Uterus (tissue), 4 donors: Measurements from ENCODE around the gene PDE3B. TPM values are rescaled to one million over a fixed set of nuclear protein-coding genes. Genes with fewer than 3 reads are reported as not detected.
"Not testable (repeated sequence)": the region's sequence is repeated elsewhere in the genome, so short reads cannot be mapped to it uniquely, and the experiment has no call there.

Experiments used
- DNase-seq, 2 donors: peaks; one replicate each; pipeline ENCODE4 v3.0.0-alpha.2; 2019 to 2020
- H3K27ac ChIP-seq, 2 donors: fragments of 200-600 bp; sonication (generic); 1 replicate in 1 of 2; 2 replicates in 1 of 2; pipeline ENCODE4 v1.5.1; 2016 to 2018
- H3K27me3 ChIP-seq, 2 donors: fragments of 200-600 bp; sonication (generic); one replicate each; pipeline ENCODE4 v1.5.1; 2018 to 2019; ENCODE audit warnings: control low read depth in 1 of 2
- H3K36me3 ChIP-seq, 2 donors: fragments of 200-600 bp; sonication (generic); one replicate each; pipeline ENCODE4 v1.5.1; 2019; ENCODE audit warnings: control low read depth in 1 of 2
- H3K4me1 ChIP-seq, 2 donors: fragments of 200-600 bp; sonication (generic); one replicate each; pipeline ENCODE4 v1.5.1; 2018 to 2019; ENCODE audit warnings: control low read depth in 1 of 2
- H3K4me3 ChIP-seq, 2 donors: fragments of 200-600 bp; sonication (generic); 1 replicate in 1 of 2; 2 replicates in 1 of 2; pipeline ENCODE4 v1.5.1; 2018 to 2019; ENCODE audit warnings: mild to moderate bottlenecking in 1 of 2
- H3K9me3 ChIP-seq, 2 donors: fragments of 200-600 bp; sonication (generic); one replicate each; pipeline ENCODE4 v1.5.1; 2019; ENCODE audit warnings: control low read depth in 1 of 2
- CTCF ChIP-seq, 4 experiments: fragments of 200-600 bp in 2 of 4; fragments of 450-650 bp in 2 of 4; sonication (generic) in 2 of 4; IDR thresholded peaks; one replicate each; pipeline ENCODE4 v1.5.1; 2016 to 2019; ENCODE audit warnings: antibody characterized with exemption in 4 of 4, mild to moderate bottlenecking in 2 of 4, moderate library complexity in 1 of 4
- POLR2A ChIP-seq, 2 donors: fragments of 450-650 bp; IDR thresholded peaks; one replicate each; pipeline ENCODE4 v1.6.1; 2016; ENCODE audit warnings: antibody characterized with exemption in 2 of 2, mild to moderate bottlenecking in 1 of 2, moderate library complexity in 1 of 2
- intact Hi-C: fragments of 100-400 bp; cut with DNase I; formaldehyde crosslinking; loops from one replicate; pipeline ENCODE4 v1.15.1; 2023; ENCODE audit warnings: low total_unique reads
- total RNA-seq, 4 donors: library from RNA; depleted of rRNA in 3 of 4; stranded (reverse); fragments of >200 nt in 3 of 4; gene quantifications; one replicate each; pipeline versions ENCODE4 v1.1.0 to v1.2.4, GENCODE V29; 2014 to 2023
- donor health status: DM: yes; HTN: yes; CAD: no.

Gene PDE3B
- total RNA-seq, result 10 to 100 TPM in 1 of 4 donors, 1 to 10 TPM in 3; 1.5 to 10.8 (median 3.9) TPM

GRCh38 chr11:14643697-14644225, at the start of gene PDE3B:
Gene PDE3B (plus strand): TSS chr11:14643804. CDS start chr11:14644076, 272 bp downstream.
- DNase-seq, result peak; percentile 19 to 27
- peaks cover 0 to 23% of the 10 kb centered on the region in 2 donors for H3K27me3 ChIP-seq
- H3K27ac ChIP-seq, result no peak within 1 kb of the TSS
- no peaks in the 10 kb centered on the region for H3K4me1 ChIP-seq
- intact Hi-C loops, result no loop called here
- no peaks in the 10 kb centered on the region for H3K9me3 ChIP-seq
- no peaks in the 10 kb centered on the region for H3K36me3 ChIP-seq
- peak within 1 kb of the TSS; percentile 25 to 57 for H3K4me3 ChIP-seq
- TF ChIP-seq CTCF (IDR thresholded peaks at IDR 0.05) (no peak), POLR2A (IDR thresholded peaks at IDR 0.05) (no peak)

- H3K27me3 ChIP-seq, H3K27ac ChIP-seq, H3K36me3 ChIP-seq, H3K9me3 ChIP-seq, H3K4me3 ChIP-seq, intact Hi-C loops, H3K4me1 ChIP-seq, DNase-seq: not testable (repeated sequence)
These were observed 48.3 kb upstream of the PDE3B start for GRCh38 chr11:14595261-14595660.

GRCh38 chr11:14607713-14608112, 35.9 kb upstream of the PDE3B start:
- TF ChIP-seq POLR2A (IDR thresholded peaks at IDR 0.05), result no peak
- TF ChIP-seq CTCF (IDR thresholded peaks at IDR 0.05), result no peak
- DNase-seq, result no peak
- intact Hi-C loops, result no loop called here

GRCh38 chr11:14609902-14610301, 33.7 kb upstream of the PDE3B start:
- no peaks in the 10 kb centered on the region for H3K36me3 ChIP-seq
- intact Hi-C loops, result no loop called here
- no peak for TF ChIP-seq POLR2A (IDR thresholded peaks at IDR 0.05)
- no peak for TF ChIP-seq CTCF (IDR thresholded peaks at IDR 0.05)

More at GRCh38 chr11:14607713-14608112, 35.9 kb upstream of the PDE3B start:
- H3K27ac ChIP-seq, result no peak overlapping the region
- H3K36me3 ChIP-seq, result no peaks in the 10 kb centered on the region
- no peak overlapping the region for H3K4me3 ChIP-seq
- no peaks in the 10 kb centered on the region for H3K27me3 ChIP-seq
- H3K9me3 ChIP-seq, result no peaks in the 10 kb centered on the region
- no peaks in the 10 kb centered on the region for H3K4me1 ChIP-seq

GRCh38 chr11:14611939-14612338, 31.7 kb upstream of the PDE3B start:
- no peak for DNase-seq
- intact Hi-C loops, result no loop called here
- Histone ChIP-seq H3K4me3 (no peak overlapping the region), H3K27me3 (no peaks in the 10 kb centered on the region), H3K9me3 (no peaks in the 10 kb centered on the region), H3K4me1 (no peaks in the 10 kb centered on the region), H3K36me3 (no peaks in the 10 kb centered on the region), H3K27ac (no peak overlapping the region)
- TF ChIP-seq POLR2A (IDR thresholded peaks at IDR 0.05) (no peak), CTCF (IDR thresholded peaks at IDR 0.05) (no peak)

More at GRCh38 chr11:14609902-14610301, 33.7 kb upstream of the PDE3B start:
- Histone ChIP-seq H3K27me3 (no peaks in the 10 kb centered on the region), H3K4me3 (no peak overlapping the region), H3K27ac (no peak overlapping the region), H3K4me1 (no peaks in the 10 kb centered on the region), H3K9me3 (no peaks in the 10 kb centered on the region)
- no peak for DNase-seq

- H3K36me3 ChIP-seq, result no peaks in the 10 kb centered on the region
- no peak for DNase-seq
- no peak for TF ChIP-seq POLR2A (IDR thresholded peaks at IDR 0.05)
- no peak for TF ChIP-seq CTCF (IDR thresholded peaks at IDR 0.05)
- no peaks in the 10 kb centered on the region for H3K27me3 ChIP-seq
- no peaks in the 10 kb centered on the region for H3K4me1 ChIP-seq
- no peak overlapping the region for H3K27ac ChIP-seq
- intact Hi-C loops, result no loop called here
- no peak overlapping the region for H3K4me3 ChIP-seq
- H3K9me3 ChIP-seq, result no peaks in the 10 kb centered on the region
These were observed 30.9 kb upstream of the PDE3B start for GRCh38 chr11:14612694-14613093.
